ENCODE results near the gene AP1B1. TPM values are rescaled to one million over a fixed set of nuclear protein-coding genes. Genes with fewer than 3 reads are reported as not detected.

AP1B1 gene
- total and polyA plus RNA-seq, 4 donors = 32.7 to 97.9 (median 50.0) TPM

- Histone ChIP-seq H3K9me3 (ENCODE audit: control insufficient read depth in 4 of 4, insufficient read depth in 3 of 4, low read length in 3 of 4) (no peaks in the 10 kb centered on the region), H3K27me3 (ENCODE audit: control insufficient read depth in 3 of 3, insufficient read depth in 3 of 3, low read length in 2 of 3) (no peaks in the 10 kb centered on the region), H3K36me3 (ENCODE audit: control insufficient read depth in 4 of 4, insufficient read depth in 4 of 4, low read length in 4 of 4) (peaks cover 1 to 91% (median 21%) of the 10 kb centered on the region in 4 donors), H3K4me3 (no peak overlapping the region), H3K4me1 (ENCODE audit: control insufficient read depth in 5 of 5, insufficient read depth in 5 of 5, low read length in 5 of 5) (peaks cover 0 to 10% (median 3%) of the 10 kb centered on the region in 5 donors), H3K9ac (ENCODE audit: insufficient read depth in 1 of 2, low read length in 2 of 2) (no peak overlapping the region), H3K27ac (ENCODE audit: low read depth in 1 of 2, low read length in 1 of 2) (no peak overlapping the region)
- DNase-seq (no peak), ATAC-seq (ENCODE audit: insufficient read depth, low FRiP score) (no peak)
- 94 to 95% methylated on average over 11 of the region's 11 CpGs for WGBS, 2 donors
- TF ChIP-seq CTCF (IDR thresholded peaks at IDR 0.05; ENCODE audit: control extremely low read depth, extremely low read depth) = no peak
Observed at GRCh38 chr22:29335656-29336055, 52.7 kb downstream of the AP1B1 start.

GRCh38 chr22:29334696-29335344, 53.5 kb downstream of the AP1B1 start:
- 92 to 94% methylated on average over 12 of the region's 12 CpGs for WGBS, 2 donors
- TF ChIP-seq CTCF (IDR thresholded peaks at IDR 0.05; ENCODE audit: control extremely low read depth, extremely low read depth) = no peak
- peaks cover 0 to 12% (median 3%) of the 10 kb centered on the region in 5 donors for H3K4me1 ChIP-seq (ENCODE audit: control insufficient read depth in 5 of 5, insufficient read depth in 5 of 5, low read length in 5 of 5)
- ATAC-seq (ENCODE audit: insufficient read depth, low FRiP score) (no peak), DNase-seq (no peak)
- H3K9ac ChIP-seq (ENCODE audit: insufficient read depth in 1 of 2, low read length in 2 of 2) = no peak overlapping the region
- no peak overlapping the region for H3K27ac ChIP-seq (ENCODE audit: low read depth in 1 of 2, low read length in 1 of 2)
- peaks cover 0 to 91% (median 19%) of the 10 kb centered on the region in 4 donors for H3K36me3 ChIP-seq (ENCODE audit: control insufficient read depth in 4 of 4, insufficient read depth in 4 of 4, low read length in 4 of 4)
- H3K4me3 ChIP-seq = no peak overlapping the region
- H3K9me3 ChIP-seq (ENCODE audit: control insufficient read depth in 4 of 4, insufficient read depth in 3 of 4, low read length in 3 of 4) = no peaks in the 10 kb centered on the region
- no peaks in the 10 kb centered on the region for H3K27me3 ChIP-seq (ENCODE audit: control insufficient read depth in 3 of 3, insufficient read depth in 3 of 3, low read length in 2 of 3)

- Histone ChIP-seq H3K9ac (ENCODE audit: insufficient read depth in 1 of 2, low read length in 2 of 2) (no peak overlapping the region), H3K27ac (ENCODE audit: low read depth in 1 of 2, low read length in 1 of 2) (no peak overlapping the region), H3K4me3 (no peak overlapping the region), H3K4me1 (ENCODE audit: control insufficient read depth in 5 of 5, insufficient read depth in 5 of 5, low read length in 5 of 5) (peaks cover 0 to 12% (median 3%) of the 10 kb centered on the region in 5 donors), H3K27me3 (ENCODE audit: control insufficient read depth in 3 of 3, insufficient read depth in 3 of 3, low read length in 2 of 3) (no peaks in the 10 kb centered on the region), H3K9me3 (ENCODE audit: control insufficient read depth in 4 of 4, insufficient read depth in 3 of 4, low read length in 3 of 4) (no peaks in the 10 kb centered on the region), H3K36me3 (ENCODE audit: control insufficient read depth in 4 of 4, insufficient read depth in 4 of 4, low read length in 4 of 4) (peaks cover 0 to 90% (median 15%) of the 10 kb centered on the region in 4 donors)
- no peak for TF ChIP-seq CTCF (IDR thresholded peaks at IDR 0.05; ENCODE audit: control extremely low read depth, extremely low read depth)
- no peak for ATAC-seq (ENCODE audit: insufficient read depth, low FRiP score)
- DNase-seq = no peak
- 97 to 98% methylated on average over 7 of the region's 7 CpGs for WGBS, 2 donors
Observed at GRCh38 chr22:29334148-29334547, 54.2 kb downstream of the AP1B1 start.
